Retinal pigment epithelial cell (primary cell): ENCODE data around the gene REXO2.
A peak's percentile ranks its signal among the peaks of the same experiment; 100 is the strongest.

Experiments used
- DNase-seq: peaks from one replicate; pipeline ENCODE4 v3.0.0-alpha.2; 2010; ENCODE audit warnings: low read depth
- H3K4me3 ChIP-seq: 2 replicates; pipeline ENCODE4 v1.5.1; 2011; ENCODE audit warnings: mild to moderate bottlenecking, low read length, control low read depth, moderate library complexity
- CTCF ChIP-seq: conservative IDR thresholded peaks from 2 replicates; pipeline ENCODE4 v1.5.1; 2011; ENCODE audit warnings: low read depth, low read length, control low read depth, inconsistent platforms

The REXO2 gene

GRCh38 chr11:114440971-114441763 is 1.9 kb downstream of the REXO2 start:
- no peak for DNase-seq
- H3K4me3 ChIP-seq, result peak overlapping the region; percentile 91
- no peak for TF ChIP-seq CTCF

GRCh38 chr11:114441921-114442320 is 2.7 kb downstream of the REXO2 start:
- H3K4me3 ChIP-seq, result no peak overlapping the region
- TF ChIP-seq CTCF, result no peak
- no peak for DNase-seq

GRCh38 chr11:114442536-114442935 is 3.3 kb downstream of the REXO2 start:
- no peak for TF ChIP-seq CTCF
- DNase-seq, result no peak
- H3K4me3 ChIP-seq, result no peak overlapping the region

- TF ChIP-seq CTCF, result no peak
- H3K4me3 ChIP-seq, result no peak overlapping the region
- DNase-seq, result no peak
Measured at GRCh38 chr11:114447444-114447843, 8.2 kb downstream of the REXO2 start.

DNA sequence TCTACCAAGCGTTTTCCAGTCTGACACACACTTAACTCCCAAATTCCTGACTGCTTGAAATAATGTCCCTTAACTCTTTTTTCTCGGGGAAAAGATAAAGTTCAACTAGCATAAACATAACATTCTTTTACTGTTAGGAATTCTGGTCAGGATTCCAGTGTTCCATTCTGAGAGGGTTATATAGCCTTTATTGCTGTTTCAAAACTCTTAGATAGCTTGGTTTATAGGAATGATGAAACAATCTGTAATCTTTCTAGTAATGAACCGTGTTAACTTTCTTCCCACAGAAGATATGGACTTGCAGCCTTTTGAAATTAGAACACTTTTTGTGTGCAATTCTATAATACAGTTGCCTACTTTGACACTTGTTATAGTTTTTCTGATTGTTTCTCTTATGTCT is 8.6 kb downstream of the REXO2 start:
- DNase-seq, result no peak
- TF ChIP-seq CTCF, result no peak
- no peak overlapping the region for H3K4me3 ChIP-seq

- no peak for DNase-seq
- no peak overlapping the region for H3K4me3 ChIP-seq
- no peak for TF ChIP-seq CTCF
Measured at GRCh38 chr11:114448749-114449482, 9.6 kb downstream of the REXO2 start.

DNA sequence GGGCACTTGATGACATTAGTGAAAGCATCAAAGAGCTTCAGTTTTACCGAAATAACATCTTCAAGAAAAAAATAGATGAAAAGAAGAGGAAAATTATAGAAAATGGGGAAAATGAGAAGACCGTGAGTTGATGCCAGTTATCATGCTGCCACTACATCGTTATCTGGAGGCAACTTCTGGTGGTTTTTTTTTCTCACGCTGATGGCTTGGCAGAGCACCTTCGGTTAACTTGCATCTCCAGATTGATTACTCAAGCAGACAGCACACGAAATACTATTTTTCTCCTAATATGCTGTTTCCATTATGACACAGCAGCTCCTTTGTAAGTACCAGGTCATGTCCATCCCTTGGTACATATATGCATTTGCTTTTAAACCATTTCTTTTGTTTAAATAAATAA is 10.6 kb downstream of the REXO2 start:
- DNase-seq, result no peak
- TF ChIP-seq CTCF, result no peak

More for the DNA sequence above, 10.6 kb downstream of the REXO2 start:
- no peak overlapping the region for H3K4me3 ChIP-seq
